OCI-LY1 (cell line): Measurements from ENCODE around the gene BMI1.
"Not testable (repeated sequence)": the region's sequence is repeated elsewhere in the genome, so short reads cannot be mapped to it uniquely, and the experiment has no call there.

Experiments
- H2AFZ ChIP-seq: fragments of 200-600 bp; sonication (generic), shearing (Covaris generic); 2 replicates; pipeline ENCODE4 v1.6.0; 2014; ENCODE audit warnings: antibody characterized with exemption, mild to moderate bottlenecking, low read length
- H3F3A ChIP-seq: fragments of 200-600 bp; sonication (generic), shearing (Covaris generic); 2 replicates; pipeline ENCODE4 v1.6.0; 2014; ENCODE audit warnings: mild to moderate bottlenecking, antibody characterized with exemption, low read length, moderate library complexity; ENCODE audit not compliant: insufficient read depth
- H3K27ac ChIP-seq: fragments of 200-600 bp; sonication (generic); 2 replicates; pipeline ENCODE4 v1.5.1; 2014; ENCODE audit warnings: low read length, mixed run types, mild to moderate bottlenecking, low read depth; ENCODE audit not compliant: poor library complexity, severe bottlenecking
- H3K27me3 ChIP-seq: fragments of 200-600 bp; sonication (generic); 2 replicates; pipeline ENCODE4 v1.6.0; 2014; ENCODE audit warnings: antibody characterized with exemption, mild to moderate bottlenecking, low read length, moderate library complexity; ENCODE audit not compliant: insufficient read depth
- H3K36me3 ChIP-seq: fragments of 200-600 bp; sonication (generic); 2 replicates; pipeline ENCODE4 v1.6.1; 2014; ENCODE audit warnings: mild to moderate bottlenecking, antibody characterized with exemption, low read length, moderate library complexity, mixed read lengths; ENCODE audit not compliant: insufficient read depth
- H3K4me1 ChIP-seq: fragments of 200-600 bp; sonication (generic); 2 replicates; pipeline ENCODE4 v1.5.1; 2014; ENCODE audit warnings: mild to moderate bottlenecking, low read length, moderate library complexity; ENCODE audit not compliant: insufficient read depth, severe bottlenecking
- H3K4me2 ChIP-seq: fragments of 200-600 bp; sonication (generic), shearing (Covaris generic); 2 replicates; pipeline ENCODE4 v1.6.1; 2014; ENCODE audit warnings: low read length
- H3K4me3 ChIP-seq: fragments of 200-600 bp; sonication (generic); 2 replicates; pipeline ENCODE4 v1.5.1; 2014; ENCODE audit warnings: low read length, low read depth, mild to moderate bottlenecking, mixed read lengths; ENCODE audit not compliant: poor library complexity, severe bottlenecking
- H3K79me2 ChIP-seq: fragments of 200-600 bp; shearing (Covaris generic); 2 replicates; pipeline ENCODE4 v1.6.1; 2016; ENCODE audit warnings: mixed run types, low read length, mixed read lengths; ENCODE audit not compliant: insufficient read depth
- H3K9ac ChIP-seq: fragments of 200-600 bp; sonication (generic), shearing (Covaris generic); 2 replicates; pipeline ENCODE4 v1.6.1; 2014; ENCODE audit warnings: mild to moderate bottlenecking, low read length, mixed read lengths
- H3K9me2 ChIP-seq: fragments of 200-600 bp; sonication (generic), shearing (Covaris generic); 2 replicates; pipeline ENCODE4 v1.6.1; 2014; ENCODE audit warnings: low read depth, mild to moderate bottlenecking, low read length, mixed read lengths
- H3K9me3 ChIP-seq: fragments of 200-600 bp; shearing (Covaris generic); 2 replicates; pipeline ENCODE4 v1.6.1; 2014; ENCODE audit warnings: low read length, mixed read lengths
- H4K20me1 ChIP-seq: fragments of 200-600 bp; sonication (generic), shearing (Covaris generic); 2 replicates; pipeline ENCODE4 v1.6.0; 2016; ENCODE audit warnings: mild to moderate bottlenecking, low read length; ENCODE audit not compliant: insufficient read depth
- EZH2 ChIP-seq: fragments of 200-600 bp; sonication (generic), shearing (Covaris generic); IDR thresholded peaks from 2 replicates; pipeline ENCODE4 v1.8.0; 2017; ENCODE audit warnings: borderline replicate concordance, mixed run types, mild to moderate bottlenecking, antibody characterized with exemption, low read length, moderate library complexity, mixed read lengths
- TF ChIP-seq, protein P1 (sequence below): fragments of 200-600 bp; sonication (generic), shearing (Covaris generic); IDR thresholded peaks from 2 replicates; pipeline ENCODE4 v1.5.1; 2017; ENCODE audit warnings: mild to moderate bottlenecking, antibody characterized with exemption, low read length, moderate library complexity, mixed read lengths

Gene BMI1

DNA sequence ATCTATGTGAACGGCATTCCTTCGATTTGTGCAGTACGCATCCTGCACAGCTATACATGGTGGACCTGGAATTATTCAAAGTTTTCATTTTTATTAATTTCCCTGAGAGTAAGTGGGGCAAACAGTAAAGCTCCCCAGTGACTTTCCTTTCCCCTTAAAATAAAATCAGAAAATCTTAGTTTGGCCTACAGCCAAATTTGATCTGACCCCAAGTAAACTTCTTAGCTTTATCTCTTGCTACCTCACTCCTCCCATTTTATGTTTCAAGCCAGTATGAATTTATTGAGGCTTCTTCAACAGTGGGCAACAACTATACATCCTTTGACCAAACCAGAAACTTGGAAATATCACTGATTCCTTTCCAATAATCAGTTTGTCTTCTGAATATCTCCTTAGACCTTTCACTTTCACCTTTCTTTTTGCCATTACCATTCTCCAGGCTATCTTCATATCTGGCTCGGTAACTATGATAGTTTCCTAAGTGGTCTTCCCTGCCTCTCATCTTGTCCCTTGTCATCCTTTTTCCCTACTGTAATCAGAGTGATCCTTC lies 35.5 kb downstream of the BMI1 start:
- H3K79me2 ChIP-seq = no peaks in the 10 kb centered on the region
- H3F3A ChIP-seq = no peaks in the 10 kb centered on the region
- H3K9me3 ChIP-seq = no peaks in the 10 kb centered on the region
- no peak overlapping the region for H3K4me2 ChIP-seq
- H3K27me3 ChIP-seq = no peaks in the 10 kb centered on the region
- no peaks in the 10 kb centered on the region for H3K9me2 ChIP-seq
- no peaks in the 10 kb centered on the region for H3K36me3 ChIP-seq
- no peaks in the 10 kb centered on the region for H4K20me1 ChIP-seq
- H2AFZ ChIP-seq = no peak overlapping the region
- no peak overlapping the region for H3K9ac ChIP-seq
- H3K4me1 ChIP-seq = no peaks in the 10 kb centered on the region
- no peak for TF ChIP-seq EZH2
- TF ChIP-seq, protein P1, sequence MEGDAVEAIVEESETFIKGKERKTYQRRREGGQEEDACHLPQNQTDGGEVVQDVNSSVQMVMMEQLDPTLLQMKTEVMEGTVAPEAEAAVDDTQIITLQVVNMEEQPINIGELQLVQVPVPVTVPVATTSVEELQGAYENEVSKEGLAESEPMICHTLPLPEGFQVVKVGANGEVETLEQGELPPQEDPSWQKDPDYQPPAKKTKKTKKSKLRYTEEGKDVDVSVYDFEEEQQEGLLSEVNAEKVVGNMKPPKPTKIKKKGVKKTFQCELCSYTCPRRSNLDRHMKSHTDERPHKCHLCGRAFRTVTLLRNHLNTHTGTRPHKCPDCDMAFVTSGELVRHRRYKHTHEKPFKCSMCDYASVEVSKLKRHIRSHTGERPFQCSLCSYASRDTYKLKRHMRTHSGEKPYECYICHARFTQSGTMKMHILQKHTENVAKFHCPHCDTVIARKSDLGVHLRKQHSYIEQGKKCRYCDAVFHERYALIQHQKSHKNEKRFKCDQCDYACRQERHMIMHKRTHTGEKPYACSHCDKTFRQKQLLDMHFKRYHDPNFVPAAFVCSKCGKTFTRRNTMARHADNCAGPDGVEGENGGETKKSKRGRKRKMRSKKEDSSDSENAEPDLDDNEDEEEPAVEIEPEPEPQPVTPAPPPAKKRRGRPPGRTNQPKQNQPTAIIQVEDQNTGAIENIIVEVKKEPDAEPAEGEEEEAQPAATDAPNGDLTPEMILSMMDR = no peak
- no peak overlapping the region for H3K4me3 ChIP-seq
- no peak overlapping the region for H3K27ac ChIP-seq

DNA sequence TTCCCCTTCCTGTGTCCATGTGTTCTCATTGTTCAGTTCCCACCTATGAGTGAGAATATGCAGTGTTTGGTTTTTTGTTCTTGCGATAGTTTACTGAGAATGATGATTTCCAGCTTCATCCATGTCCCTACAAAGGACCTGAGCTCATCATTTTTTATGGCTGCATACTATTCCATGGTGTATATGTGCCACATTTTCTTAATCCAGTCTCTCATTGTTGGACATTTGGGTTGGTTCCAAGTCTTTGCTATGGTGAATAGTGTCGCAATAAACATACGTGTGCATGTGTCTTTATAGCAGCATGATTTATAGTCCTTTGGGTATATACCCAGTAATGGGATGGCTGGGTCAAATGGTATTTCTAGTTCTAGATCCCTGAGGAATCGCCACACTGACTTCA lies 36.9 kb downstream of the BMI1 start:
- H3K79me2 ChIP-seq, H3K4me3 ChIP-seq, H3K9ac ChIP-seq, H3K36me3 ChIP-seq, H3F3A ChIP-seq, H3K27me3 ChIP-seq, H3K4me1 ChIP-seq, H3K9me2 ChIP-seq, H3K4me2 ChIP-seq, H3K9me3 ChIP-seq, H4K20me1 ChIP-seq, H3K27ac ChIP-seq, H2AFZ ChIP-seq: not testable (repeated sequence)

DNA sequence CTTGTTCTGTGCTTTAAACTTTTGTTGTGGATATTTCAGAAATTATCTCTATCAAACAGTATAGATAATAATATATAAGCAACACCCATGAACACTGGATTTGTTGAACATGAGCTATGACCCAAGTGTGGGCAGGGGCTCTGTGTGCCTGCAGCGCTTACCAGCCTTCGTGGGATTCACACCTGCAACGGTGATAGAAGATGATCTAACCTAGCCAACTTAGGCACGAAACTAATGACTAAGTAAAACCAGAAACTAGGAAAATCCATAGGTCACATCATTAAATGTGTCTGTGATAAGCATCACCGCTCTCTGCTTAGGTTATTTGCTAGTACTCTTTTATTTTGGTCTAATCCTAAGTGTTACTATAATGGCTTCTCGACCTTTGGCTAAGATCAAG lies 42.4 kb downstream of the BMI1 start:
- no peaks in the 10 kb centered on the region for H3K79me2 ChIP-seq
- no peak overlapping the region for H3K9ac ChIP-seq
- H2AFZ ChIP-seq = no peak overlapping the region
- H3K4me2 ChIP-seq = no peak overlapping the region
- TF ChIP-seq, protein P1 = no peak
- TF ChIP-seq EZH2 = no peak
- H3K4me1 ChIP-seq = no peaks in the 10 kb centered on the region
- H3K9me2 ChIP-seq = no peaks in the 10 kb centered on the region
- no peak overlapping the region for H3K4me3 ChIP-seq
- H3F3A ChIP-seq = no peaks in the 10 kb centered on the region
- H3K27ac ChIP-seq = no peak overlapping the region
- no peaks in the 10 kb centered on the region for H3K36me3 ChIP-seq
- no peaks in the 10 kb centered on the region for H3K9me3 ChIP-seq
- H3K27me3 ChIP-seq = no peaks in the 10 kb centered on the region
- H4K20me1 ChIP-seq = no peaks in the 10 kb centered on the region

DNA sequence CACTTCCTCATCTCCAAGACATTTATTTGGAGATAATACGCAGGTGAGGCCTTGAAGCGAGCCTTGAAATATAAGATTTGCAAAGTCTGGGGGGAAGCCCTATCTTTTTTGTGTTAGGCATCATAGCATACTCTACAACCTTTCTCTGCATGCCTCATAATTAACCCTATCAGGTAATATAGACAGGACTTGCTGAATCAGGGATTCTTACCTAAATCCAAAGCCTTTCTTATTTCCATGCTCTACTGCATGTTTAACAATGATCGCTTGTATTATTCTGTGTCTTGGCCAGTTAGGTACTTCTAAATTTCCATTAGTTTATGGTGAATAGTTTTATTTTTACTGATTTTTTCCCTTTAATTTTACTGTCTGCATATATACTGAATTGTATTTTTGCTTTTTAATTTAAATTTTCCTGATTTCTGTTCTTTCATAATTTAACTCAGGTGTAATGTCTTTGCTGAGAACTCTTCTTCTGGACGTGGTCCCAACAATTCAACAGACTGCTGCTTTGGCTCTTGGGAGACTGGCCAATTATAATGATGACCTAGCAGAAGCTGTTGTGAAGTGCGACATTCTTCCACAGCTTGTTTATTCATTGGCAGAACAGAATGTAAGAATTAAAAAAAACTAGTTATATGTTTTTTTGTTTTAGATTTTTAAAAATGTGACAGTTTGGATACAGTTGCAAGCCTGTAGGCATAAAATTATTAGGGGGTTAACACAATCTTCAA lies 43.7 kb downstream of the BMI1 start:
- no peaks in the 10 kb centered on the region for H3F3A ChIP-seq
- H3K79me2 ChIP-seq = no peaks in the 10 kb centered on the region
- H3K27ac ChIP-seq = no peak overlapping the region
- H3K36me3 ChIP-seq = no peaks in the 10 kb centered on the region
- no peak overlapping the region for H3K9ac ChIP-seq
- TF ChIP-seq EZH2 = no peak
- TF ChIP-seq, protein P1 = no peak
- H3K4me2 ChIP-seq = no peak overlapping the region
- no peaks in the 10 kb centered on the region for H3K27me3 ChIP-seq
- H2AFZ ChIP-seq = no peak overlapping the region
- H4K20me1 ChIP-seq = no peaks in the 10 kb centered on the region
- H3K4me1 ChIP-seq = no peaks in the 10 kb centered on the region
- no peak overlapping the region for H3K4me3 ChIP-seq
- no peaks in the 10 kb centered on the region for H3K9me3 ChIP-seq
- no peaks in the 10 kb centered on the region for H3K9me2 ChIP-seq
